ENCODE data around the gene PGBD2.
"Not testable (repeated sequence)": the region's sequence is repeated elsewhere in the genome, so short reads cannot be mapped to it uniquely, and the experiment has no call there.

PGBD2 gene

DNA sequence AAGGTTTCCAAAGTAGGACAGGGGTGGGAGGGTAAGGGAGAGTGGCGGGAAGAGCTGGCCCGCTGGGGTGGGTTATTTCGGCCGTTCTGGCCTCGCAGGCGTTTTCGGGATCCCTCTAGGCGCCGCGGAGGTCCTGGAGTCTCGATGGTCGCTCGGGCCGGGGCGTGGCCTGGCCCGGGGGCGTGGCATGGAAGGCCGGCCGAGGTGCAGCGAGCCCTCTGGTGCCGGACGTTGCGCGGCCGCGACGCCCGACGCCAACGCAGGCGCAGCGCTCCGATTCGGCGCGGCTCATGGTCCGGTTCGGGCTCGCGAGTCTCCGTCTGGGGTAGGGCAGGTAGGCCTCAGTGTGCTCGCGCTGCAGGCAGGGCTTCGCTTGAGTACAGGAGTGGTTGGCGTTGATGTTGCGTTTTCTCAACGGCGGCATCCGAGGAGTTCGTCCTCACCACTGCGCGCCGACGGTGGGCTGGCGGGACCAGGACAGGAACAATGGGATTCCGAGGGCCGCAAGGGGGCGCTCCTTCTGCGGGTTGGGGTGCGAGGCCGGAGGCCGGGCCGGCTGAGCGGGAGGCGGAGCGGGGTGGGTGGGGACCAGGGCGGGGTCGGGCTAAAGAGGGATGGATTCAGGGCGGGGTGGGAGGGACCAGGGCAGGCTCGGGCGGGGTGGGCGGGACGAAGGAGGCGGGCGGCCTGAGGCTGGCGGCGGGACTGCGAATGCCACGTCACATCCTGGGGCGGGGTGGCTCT is at the start of gene PGBD2:
Gene PGBD2 (plus strand): TSS at position 227 of the 744 bp plus-strand sequence. CDS start 7,628 bp downstream, outside the sequence.
- in situ Hi-C loops (cut with HindIII; ENCODE audit: low pct_ligation_motif_present, low pct_unique_long_range_greater_than_20kb, low sequenced_read_pairs) = no loop called here
- peak; percentile 93 for DNase-seq

- in situ Hi-C loops (cut with HindIII; ENCODE audit: low pct_ligation_motif_present, low pct_unique_long_range_greater_than_20kb, low sequenced_read_pairs) = no loop called here
- DNase-seq = no peak
Measured at GRCh38 chr1:248857201-248857600, 48.8 kb upstream of the PGBD2 start.

GRCh38 chr1:248857749-248858095 is 48.3 kb upstream of the PGBD2 start:
- no peak for DNase-seq
- in situ Hi-C loops (cut with HindIII; ENCODE audit: low pct_ligation_motif_present, low pct_unique_long_range_greater_than_20kb, low sequenced_read_pairs) = no loop called here

DNA sequence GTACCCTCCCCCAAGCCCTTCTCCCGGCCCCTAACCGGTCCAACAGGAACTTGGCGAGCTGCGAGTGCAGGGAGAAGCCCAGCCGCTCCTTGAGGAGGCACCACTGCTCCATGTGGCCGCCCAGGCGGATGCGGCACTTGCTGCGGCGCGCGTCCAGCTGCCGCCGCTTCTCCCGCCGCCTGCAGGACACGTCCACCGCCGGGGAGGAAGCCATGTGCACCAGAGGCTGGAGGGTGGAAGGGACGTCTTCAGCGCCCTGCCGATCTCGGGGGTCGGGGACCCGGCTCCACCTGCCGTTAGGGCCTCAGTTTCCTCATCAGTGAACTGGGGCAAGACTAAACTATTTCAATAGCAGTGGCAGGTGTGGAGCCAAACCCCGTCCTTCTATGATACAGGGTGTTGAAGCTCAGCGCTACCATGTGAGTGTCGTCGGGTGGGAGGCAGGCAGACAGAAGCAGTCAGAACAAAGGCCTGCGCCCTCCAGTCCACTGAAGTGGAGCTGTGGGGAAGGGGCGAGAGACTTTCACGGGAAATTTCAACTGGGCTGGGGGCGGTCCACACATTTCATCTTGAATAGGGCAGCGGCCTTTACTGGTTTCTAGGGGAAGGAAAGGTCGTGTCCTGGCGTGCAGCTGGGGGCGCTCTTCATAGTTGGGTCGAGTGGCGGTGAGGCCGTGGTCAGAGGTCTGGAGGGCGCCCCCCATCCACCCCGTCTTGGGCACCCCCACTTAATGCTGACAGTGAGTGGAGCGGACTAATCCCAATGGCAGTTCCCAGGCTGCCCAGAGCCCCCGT is 47.7 kb upstream of the PGBD2 start:
- peak; percentile 79 for DNase-seq
- in situ Hi-C loops (cut with HindIII; ENCODE audit: low pct_ligation_motif_present, low pct_unique_long_range_greater_than_20kb, low sequenced_read_pairs) = no loop called here

GRCh38 chr1:248858891-248859889 is 46.8 kb upstream of the PGBD2 start, which contains the start of gene ZNF692:
Gene ZNF692 (minus strand): TSS chr1:248859085. CDS start chr1:248858309, 776 bp downstream.
- peak; percentile 98 for DNase-seq
- in situ Hi-C loops (cut with HindIII; ENCODE audit: low pct_ligation_motif_present, low pct_unique_long_range_greater_than_20kb, low sequenced_read_pairs) = no loop called here

DNA sequence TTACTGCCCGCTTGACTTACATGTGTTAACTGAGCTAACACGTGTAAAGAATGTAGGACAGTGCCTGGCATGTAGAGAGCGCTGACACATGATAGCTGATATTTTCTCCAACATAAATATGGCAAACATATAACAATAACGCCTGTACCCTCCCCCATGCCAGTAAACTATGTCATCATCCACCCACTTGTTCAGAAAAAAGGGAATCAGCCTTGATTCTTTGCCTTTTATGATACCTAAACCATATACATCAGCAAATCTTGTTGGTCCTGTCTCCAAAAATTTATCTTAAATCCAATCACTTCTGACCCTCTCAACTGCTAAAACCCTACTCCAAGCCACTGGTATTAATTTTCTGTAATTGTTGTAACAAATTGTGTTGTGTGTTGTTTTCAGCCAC is 46.0 kb upstream of the PGBD2 start:
- in situ Hi-C loops (cut with HindIII; ENCODE audit: low pct_ligation_motif_present, low pct_unique_long_range_greater_than_20kb, low sequenced_read_pairs) = no loop called here
- DNase-seq = no peak

GRCh38 chr1:248861616-248862015 is 44.4 kb upstream of the PGBD2 start:
- no peak for DNase-seq
- in situ Hi-C loops (cut with HindIII; ENCODE audit: low pct_ligation_motif_present, low pct_unique_long_range_greater_than_20kb, low sequenced_read_pairs) = no loop called here

GRCh38 chr1:248862695-248862997 is 43.4 kb upstream of the PGBD2 start:
- peak; percentile 13 for DNase-seq
- in situ Hi-C loops (cut with HindIII; ENCODE audit: low pct_ligation_motif_present, low pct_unique_long_range_greater_than_20kb, low sequenced_read_pairs) = no loop called here

DNA sequence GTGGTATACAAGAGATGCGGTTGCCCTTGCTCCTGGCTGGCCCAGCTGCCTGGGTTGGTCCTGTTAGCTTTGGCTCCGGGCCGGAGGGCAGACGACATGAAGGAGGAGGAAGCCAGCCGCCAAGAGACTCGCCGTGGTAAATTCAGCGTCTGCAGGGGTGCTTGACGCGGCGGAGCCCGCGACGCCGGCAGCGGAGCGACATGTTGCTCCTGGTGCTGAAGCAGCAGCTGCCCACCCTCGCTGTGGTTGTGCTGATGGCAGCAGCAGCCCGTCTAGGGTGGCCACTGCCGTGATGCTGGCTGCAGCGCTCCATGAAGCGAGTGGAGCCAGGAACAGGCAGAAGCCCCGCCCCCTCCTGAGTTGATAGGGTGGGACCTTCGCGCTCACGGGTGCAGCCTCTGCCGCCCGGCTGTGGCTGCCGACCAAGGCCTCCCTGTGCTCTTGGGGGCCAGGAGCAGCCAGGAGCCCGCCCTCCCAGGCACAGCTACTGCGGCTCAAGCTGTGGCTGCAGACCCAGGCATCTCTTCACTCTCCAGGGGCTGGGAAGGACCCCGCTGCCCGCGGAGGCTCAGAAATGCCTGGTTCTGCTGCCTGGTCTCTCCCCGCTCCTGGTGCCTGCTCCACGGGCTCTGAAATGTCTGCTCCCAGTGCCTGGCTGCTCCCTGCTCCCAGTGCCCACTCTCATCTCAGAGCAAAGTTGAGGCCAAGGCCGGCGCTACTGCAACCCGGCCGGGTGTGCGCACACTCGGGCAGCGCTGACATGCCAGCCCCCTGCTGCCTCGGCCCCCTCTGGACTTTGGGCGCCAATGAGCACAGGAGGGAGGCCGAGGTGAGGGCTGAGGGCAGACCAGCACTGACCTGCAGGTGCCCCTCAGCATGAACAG is 42.8 kb upstream of the PGBD2 start:
- peak; percentile 79 for DNase-seq
- in situ Hi-C loops (cut with HindIII; ENCODE audit: low pct_ligation_motif_present, low pct_unique_long_range_greater_than_20kb, low sequenced_read_pairs) = no loop called here

DNA sequence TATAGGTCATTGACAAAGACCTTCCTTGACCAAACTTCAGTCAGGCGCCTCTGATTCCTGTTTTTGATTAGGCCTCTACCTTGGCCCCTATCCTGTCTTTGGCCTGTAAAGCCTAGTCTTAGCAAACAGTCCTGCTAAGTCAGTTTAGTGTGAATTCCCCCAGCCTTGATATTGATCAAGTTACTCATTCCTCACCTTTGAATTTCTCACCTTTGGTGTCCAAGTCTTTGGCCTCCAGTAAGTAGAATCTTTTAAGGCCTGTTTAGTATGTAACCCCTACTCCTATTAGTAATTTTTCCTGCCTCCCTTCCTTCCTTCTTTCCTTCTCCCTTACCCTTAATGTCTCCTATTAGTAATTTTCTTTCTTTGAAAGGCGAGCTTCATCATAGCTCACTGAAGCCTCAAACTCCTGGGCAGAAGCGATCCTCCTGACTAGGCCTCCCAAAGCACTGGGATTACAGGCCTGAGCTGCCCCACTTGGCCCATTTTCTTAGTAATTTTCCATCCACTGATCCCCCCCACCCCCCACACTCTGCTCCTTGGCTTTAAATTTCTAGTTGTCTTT is 34.1 kb upstream of the PGBD2 start:
- DNase-seq = no peak
- in situ Hi-C loops (cut with HindIII; ENCODE audit: low pct_ligation_motif_present, low pct_unique_long_range_greater_than_20kb, low sequenced_read_pairs) = no loop called here

DNA sequence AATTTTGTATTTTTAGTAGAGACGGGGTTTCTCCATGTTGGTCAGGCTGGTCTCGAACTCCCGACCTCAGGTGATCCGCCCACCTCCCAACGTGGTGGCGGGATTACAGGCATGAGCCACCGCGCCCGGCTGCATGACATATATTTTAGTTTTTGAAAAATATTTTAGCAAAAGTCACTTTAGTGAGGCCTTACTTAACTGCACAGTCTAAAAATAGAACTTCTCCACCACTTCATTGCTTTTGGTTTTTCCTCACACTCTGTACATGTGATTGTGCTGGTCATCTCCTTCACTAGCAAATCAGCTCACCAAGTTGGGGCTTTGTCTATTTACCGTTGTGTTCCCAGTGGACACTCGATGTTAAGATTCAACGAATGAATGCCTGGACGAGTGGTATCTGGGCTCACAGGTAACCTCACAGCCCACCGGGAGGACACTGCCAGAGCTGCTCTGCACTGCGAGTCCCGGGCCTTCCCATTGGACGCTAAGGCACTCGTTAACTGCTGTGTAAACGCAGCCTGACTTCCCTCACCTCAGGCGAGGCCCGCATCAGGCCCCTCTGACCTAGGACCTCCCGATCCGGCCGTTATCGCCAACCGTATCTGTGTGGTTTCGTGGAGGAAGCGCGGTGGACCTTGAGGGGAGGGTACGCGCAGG is 33.2 kb upstream of the PGBD2 start:
- in situ Hi-C loops (cut with HindIII; ENCODE audit: low pct_ligation_motif_present, low pct_unique_long_range_greater_than_20kb, low sequenced_read_pairs) = no loop called here
- peak; percentile 77 for DNase-seq

DNA sequence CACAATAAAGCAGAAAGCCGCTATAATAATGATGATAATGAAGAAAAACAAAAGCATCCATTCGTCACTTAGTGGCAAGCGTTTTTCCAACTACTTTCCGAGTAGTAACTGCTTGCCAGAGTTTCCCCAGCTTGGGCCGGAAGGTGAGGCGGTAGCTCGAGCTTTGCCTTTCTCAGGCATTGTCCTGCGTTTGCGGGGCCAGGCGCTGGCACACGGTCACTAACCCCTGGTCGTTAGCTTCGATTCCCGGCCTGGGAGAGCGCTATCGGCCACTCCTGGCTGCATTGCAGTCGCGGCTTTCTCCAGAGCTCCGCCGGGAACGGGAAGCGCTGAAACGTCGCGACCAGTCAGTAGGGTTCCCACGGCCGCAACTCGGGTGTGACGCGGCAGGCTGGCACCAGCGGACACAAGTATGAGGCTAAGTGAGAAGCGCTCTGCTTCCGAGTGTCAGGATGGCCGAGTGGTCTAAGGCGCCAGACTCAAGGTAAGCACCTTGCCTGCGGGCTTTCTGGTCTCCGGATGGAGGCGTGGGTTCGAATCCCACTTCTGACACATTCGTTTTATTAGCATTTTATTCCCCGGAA is 32.5 kb upstream of the PGBD2 start:
- in situ Hi-C loops (cut with HindIII; ENCODE audit: low pct_ligation_motif_present, low pct_unique_long_range_greater_than_20kb, low sequenced_read_pairs) = no loop called here

DNA sequence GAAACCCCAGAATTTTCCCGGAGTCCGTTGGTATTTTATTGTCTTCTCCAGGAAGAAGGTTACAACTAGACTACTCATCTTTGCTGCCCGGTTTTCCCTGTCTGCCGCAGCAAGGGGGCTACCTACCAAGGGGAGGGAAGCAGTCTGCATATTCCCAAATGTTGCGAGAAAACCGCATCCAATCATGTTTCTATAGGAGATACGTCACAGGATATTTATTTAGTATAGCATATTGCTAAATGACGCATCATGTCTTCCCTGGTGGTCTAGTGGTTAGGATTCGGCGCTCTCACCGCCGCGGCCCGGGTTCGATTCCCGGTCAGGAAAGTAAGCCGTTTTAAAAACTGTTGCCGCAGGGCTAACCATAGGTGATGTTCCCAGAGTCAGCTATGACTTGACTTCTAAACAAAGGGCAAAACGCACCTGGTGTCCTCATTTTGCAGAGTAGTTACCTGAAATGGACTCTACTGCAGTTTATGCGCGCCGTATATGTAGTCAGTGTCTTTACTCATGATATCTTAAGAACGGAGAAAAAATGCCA is 32.0 kb upstream of the PGBD2 start:
- in situ Hi-C loops (cut with HindIII; ENCODE audit: low pct_ligation_motif_present, low pct_unique_long_range_greater_than_20kb, low sequenced_read_pairs) = no loop called here
- DNase-seq = peak; percentile 91

More for the DNA sequence above, 32.5 kb upstream of the PGBD2 start:
- DNase-seq = peak; percentile 97

DNA sequence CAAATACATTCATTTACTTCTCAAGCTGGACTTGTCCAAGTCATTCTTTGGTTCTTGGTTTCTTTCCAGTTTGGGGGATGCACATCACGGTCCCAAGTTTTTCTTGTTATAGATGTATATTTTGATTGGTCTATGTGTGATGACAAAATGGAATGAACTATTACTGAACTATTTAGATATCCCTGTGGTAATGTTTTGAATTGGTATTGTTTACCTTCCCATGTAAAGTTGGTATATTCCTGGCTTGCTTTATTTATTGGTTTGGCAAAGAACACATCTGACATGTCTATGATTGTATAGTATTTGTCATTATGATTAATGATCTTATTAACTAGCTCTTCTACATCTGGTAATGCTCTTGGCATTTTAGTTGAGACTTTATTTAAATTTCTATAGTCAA is 24.8 kb upstream of the PGBD2 start:
- no peak for DNase-seq
- in situ Hi-C loops (cut with HindIII; ENCODE audit: low pct_ligation_motif_present, low pct_unique_long_range_greater_than_20kb, low sequenced_read_pairs) = no loop called here

DNA sequence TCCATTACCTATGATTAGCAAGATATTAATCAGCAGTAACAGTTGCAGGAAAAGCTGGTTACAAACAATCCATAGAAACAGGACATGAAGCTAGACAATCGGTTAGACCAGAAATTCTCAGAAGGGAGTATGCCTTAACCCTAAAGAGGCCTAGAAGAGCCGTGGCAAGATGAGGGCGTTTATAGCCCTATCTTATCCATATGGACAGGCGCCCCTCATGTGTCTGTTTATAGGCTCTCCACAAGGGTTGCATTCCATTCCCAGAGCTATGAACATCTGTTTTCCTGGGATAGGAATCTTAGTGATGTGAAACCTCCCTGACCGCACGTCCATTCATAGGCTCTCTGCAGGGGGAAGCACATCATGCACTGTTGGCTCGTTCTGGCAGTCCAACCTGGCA is 23.6 kb upstream of the PGBD2 start:
- in situ Hi-C loops (cut with HindIII; ENCODE audit: low pct_ligation_motif_present, low pct_unique_long_range_greater_than_20kb, low sequenced_read_pairs); DNase-seq: not testable (repeated sequence)

DNA sequence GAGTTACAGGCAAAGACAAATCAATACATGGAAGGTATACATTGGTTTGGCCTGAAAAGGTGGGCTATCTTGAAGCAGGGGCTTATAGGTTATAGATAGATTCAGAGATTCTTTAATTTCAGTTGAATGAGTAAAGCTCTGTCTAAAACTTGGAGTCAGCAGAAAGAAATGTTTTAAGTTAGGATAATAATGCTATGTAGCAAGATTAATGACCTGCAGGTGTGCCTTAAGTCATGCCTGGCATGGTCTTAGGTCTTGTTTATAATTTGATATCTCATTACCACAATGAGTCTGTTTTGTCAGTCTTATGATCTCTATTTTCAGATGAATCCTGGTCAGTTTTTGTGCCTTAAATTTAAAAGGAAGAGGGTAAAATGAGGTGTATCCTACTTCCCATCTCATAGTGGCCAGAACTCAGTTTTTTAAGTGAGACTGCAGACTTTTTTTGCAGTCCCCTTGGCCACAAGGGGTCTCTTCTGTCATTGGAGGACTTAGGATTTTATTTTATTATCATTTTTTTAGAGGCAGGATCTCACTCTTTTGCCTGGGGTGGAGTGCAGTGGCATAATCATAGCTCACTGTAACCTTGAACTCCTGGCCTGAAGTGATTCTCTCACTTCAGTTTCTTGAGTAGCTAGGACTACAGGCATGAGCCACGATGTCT is 21.3 kb upstream of the PGBD2 start:
- DNase-seq = no peak
- in situ Hi-C loops (cut with HindIII; ENCODE audit: low pct_ligation_motif_present, low pct_unique_long_range_greater_than_20kb, low sequenced_read_pairs) = no loop called here

All from ACHN (cell line).